Adipocyte (in vitro differentiated cells): ENCODE data around the gene TMTC3.
"Not testable (repeated sequence)": the region's sequence is repeated elsewhere in the genome, so short reads cannot be mapped to it uniquely, and the experiment has no call there.

Source experiments
- DNase-seq: peaks from one replicate; pipeline ENCODE4 v3.0.0-alpha.2; 2015; ENCODE audit warnings: low read depth
- H3K27me3 ChIP-seq: replicated peaks from 2 replicates; pipeline ENCODE4 v1.7.0; 2013; ENCODE audit warnings: mild to moderate bottlenecking, low read length, moderate library complexity; ENCODE audit not compliant: control insufficient read depth, insufficient read depth
- H3K36me3 ChIP-seq: 2 replicates; pipeline ENCODE4 v1.7.0; 2013; ENCODE audit warnings: low read length, mild to moderate bottlenecking, moderate library complexity; ENCODE audit not compliant: control insufficient read depth, insufficient read depth, severe bottlenecking
- H3K4me1 ChIP-seq: 2 replicates; pipeline ENCODE4 v1.7.0; 2013; ENCODE audit warnings: mild to moderate bottlenecking, low read length, moderate library complexity; ENCODE audit not compliant: control insufficient read depth, insufficient read depth
- H3K4me3 ChIP-seq: 2 replicates; pipeline ENCODE4 v1.7.0; 2013; ENCODE audit warnings: mild to moderate bottlenecking, low read length, moderate library complexity
- H3K9ac ChIP-seq: 2 replicates; pipeline ENCODE4 v1.7.0; 2013; ENCODE audit warnings: mild to moderate bottlenecking, low read length, moderate library complexity
- H3K9me3 ChIP-seq: 2 replicates; pipeline ENCODE4 v1.7.0; 2013; ENCODE audit warnings: mild to moderate bottlenecking, low read length, moderate library complexity; ENCODE audit not compliant: control insufficient read depth

TMTC3 gene

GRCh38 chr12:88141774-88142609 is at the start of gene TMTC3, which contains the start of gene CEP290:
Gene TMTC3 (plus strand): TSS chr12:88142307. CDS start chr12:88148316, 6,009 bp downstream.
Gene CEP290 (minus strand): TSS chr12:88142088. CDS start chr12:88141307, 781 bp downstream.
- DNase-seq = peak; percentile 99
- Histone ChIP-seq H3K9ac (peak within 1 kb of the TSS; percentile 89), H3K36me3 (no peaks in the 10 kb centered on the region), H3K4me1 (peaks cover 13% of the 10 kb centered on the region), H3K27me3 (no peaks in the 10 kb centered on the region), H3K9me3 (no peaks in the 10 kb centered on the region), H3K4me3 (peak within 1 kb of the TSS; percentile 91)

GRCh38 chr12:88092771-88093170 is 49.3 kb upstream of the TMTC3 start:
- no peak for DNase-seq
- Histone ChIP-seq H3K27me3 (no peaks in the 10 kb centered on the region), H3K36me3 (peaks cover 16% of the 10 kb centered on the region), H3K4me1 (no peaks in the 10 kb centered on the region), H3K9me3 (no peaks in the 10 kb centered on the region), H3K4me3 (no peak overlapping the region), H3K9ac (no peak overlapping the region)

- H3K9me3 ChIP-seq = no peaks in the 10 kb centered on the region
- DNase-seq = no peak
- no peaks in the 10 kb centered on the region for H3K27me3 ChIP-seq
- peaks cover 13% of the 10 kb centered on the region for H3K36me3 ChIP-seq
- H3K4me1 ChIP-seq = no peaks in the 10 kb centered on the region
- H3K9ac ChIP-seq = no peak overlapping the region
- no peak overlapping the region for H3K4me3 ChIP-seq
These were observed 48.5 kb upstream of the TMTC3 start for GRCh38 chr12:88093573-88093972.

GRCh38 chr12:88108021-88108420 is 34.1 kb upstream of the TMTC3 start:
- H3K4me1 ChIP-seq = no peaks in the 10 kb centered on the region
- peaks cover 26% of the 10 kb centered on the region for H3K36me3 ChIP-seq
- no peaks in the 10 kb centered on the region for H3K9me3 ChIP-seq
- H3K9ac ChIP-seq = no peak overlapping the region
- no peak for DNase-seq
- no peak overlapping the region for H3K4me3 ChIP-seq
- no peaks in the 10 kb centered on the region for H3K27me3 ChIP-seq

- H3K36me3 ChIP-seq = peaks cover 45% of the 10 kb centered on the region
- no peaks in the 10 kb centered on the region for H3K27me3 ChIP-seq
- H3K9ac ChIP-seq = peak overlapping the region; percentile 82
- H3K9me3 ChIP-seq = no peaks in the 10 kb centered on the region
- peak; percentile 65 for DNase-seq
- peak overlapping the region; percentile 70 for H3K4me3 ChIP-seq
- H3K4me1 ChIP-seq = no peaks in the 10 kb centered on the region
These were observed 30.9 kb upstream of the TMTC3 start for GRCh38 chr12:88111074-88111652.

GRCh38 chr12:88113871-88114270 is 28.2 kb upstream of the TMTC3 start:
- Histone ChIP-seq H3K36me3 (peaks cover 51% of the 10 kb centered on the region), H3K27me3 (no peaks in the 10 kb centered on the region), H3K4me1 (no peaks in the 10 kb centered on the region), H3K9me3 (no peaks in the 10 kb centered on the region), H3K9ac (no peak overlapping the region), H3K4me3 (peak overlapping the region; percentile 19)
- peak; percentile 56 for DNase-seq

- no peak overlapping the region for H3K9ac ChIP-seq
- H3K27me3 ChIP-seq = no peaks in the 10 kb centered on the region
- no peak for DNase-seq
- no peak overlapping the region for H3K4me3 ChIP-seq
- H3K36me3 ChIP-seq = peaks cover 40% of the 10 kb centered on the region
- H3K4me1 ChIP-seq = no peaks in the 10 kb centered on the region
- H3K9me3 ChIP-seq = no peaks in the 10 kb centered on the region
These were observed 19.4 kb upstream of the TMTC3 start for GRCh38 chr12:88122666-88123065.

GRCh38 chr12:88127099-88127498 is 15.0 kb upstream of the TMTC3 start:
- DNase-seq = no peak
- no peaks in the 10 kb centered on the region for H3K4me1 ChIP-seq
- peaks cover 51% of the 10 kb centered on the region for H3K36me3 ChIP-seq
- H3K4me3 ChIP-seq = no peak overlapping the region
- no peaks in the 10 kb centered on the region for H3K9me3 ChIP-seq
- H3K27me3 ChIP-seq = no peaks in the 10 kb centered on the region
- no peak overlapping the region for H3K9ac ChIP-seq

GRCh38 chr12:88127855-88128254 is 14.3 kb upstream of the TMTC3 start:
- no peak for DNase-seq
- Histone ChIP-seq H3K9me3 (no peaks in the 10 kb centered on the region), H3K27me3 (no peaks in the 10 kb centered on the region), H3K36me3 (peaks cover 44% of the 10 kb centered on the region), H3K4me1 (peaks cover 3% of the 10 kb centered on the region), H3K4me3 (no peak overlapping the region), H3K9ac (no peak overlapping the region)

GRCh38 chr12:88132392-88132791 is 9.7 kb upstream of the TMTC3 start:
- Histone ChIP-seq H3K9ac (no peak overlapping the region), H3K4me3 (no peak overlapping the region), H3K9me3 (no peaks in the 10 kb centered on the region), H3K4me1 (peaks cover 3% of the 10 kb centered on the region), H3K36me3 (peaks cover 41% of the 10 kb centered on the region), H3K27me3 (no peaks in the 10 kb centered on the region)
- DNase-seq = peak; percentile 5

GRCh38 chr12:88133181-88133580 is 8.9 kb upstream of the TMTC3 start:
- H3K4me3 ChIP-seq, DNase-seq, H3K27me3 ChIP-seq, H3K9ac ChIP-seq, H3K9me3 ChIP-seq, H3K4me1 ChIP-seq: not testable (repeated sequence)
- peaks cover 33% of the 10 kb centered on the region for H3K36me3 ChIP-seq
